HepG2 (cell line): Measurements from ENCODE around the gene AKNA. TPM values are rescaled to one million over a fixed set of nuclear protein-coding genes. Genes with fewer than 3 reads are reported as not detected.

Experiments used
- ATAC-seq: fragments of 200-7000 bp; cut with Tn5 transposase; 3 replicates; pipeline ENCODE4 v1.9.1; 2020; ENCODE audit warnings: mild to moderate bottlenecking, moderate library complexity
- BruUV-seq: library from RNA; stranded (reverse); fragments of 400-500 nt; replicated peaks from 2 replicates; lab custom pipeline; 2021; lab: Mats Ljungman, UMichigan
- CTCF ChIA-PET: fragments of 300-600 bp; formaldehyde crosslinking; extraction: SDS; loops from one replicate; lab custom pipeline; 2021; ENCODE audit warnings: low total read pairs, inconsistent platforms, low intra/inter-chr PET ratio; lab: Yijun Ruan, JAX
- POLR2A ChIA-PET: fragments of 350-600 bp; sonication (Branson Sonifier 250); formaldehyde crosslinking; loops from one replicate; lab custom pipeline; 2020; ENCODE audit warnings: antibody characterized with exemption, inconsistent platforms; lab: Yijun Ruan, JAX
- DNase-seq: peaks from one replicate; pipeline ENCODE4 v3.0.0-alpha.2; 2015; ENCODE audit warnings: low spot score
- FAIRE-seq: peaks from 3 replicates; lab custom pipeline; 2011; peaks lifted over from hg19 to GRCh38; lab: Jason Lieb, UNC
- H2AFZ ChIP-seq: one replicate; pipeline ENCODE4 v1.6.1; 2011; ENCODE audit warnings: low read length, inconsistent platforms
- H3K27ac ChIP-seq: fragments of 300-600 bp; 3 replicates; pipeline ENCODE4 v1.8.0; 2011; ENCODE audit warnings: mixed run types, mild to moderate bottlenecking, mixed read lengths, low read length, inconsistent platforms; ENCODE audit not compliant: insufficient read depth; ENCODE audit errors: extremely low read length
- H3K27me3 ChIP-seq, 2 experiments: fragments of 200-600 bp in 1 of 2; 2 replicates in 1 of 2; 3 replicates in 1 of 2; pipeline versions ENCODE4 v1.6.0 to v1.8.0; 2011; ENCODE audit warnings: low read length in 2 of 2, mild to moderate bottlenecking in 2 of 2, moderate library complexity in 2 of 2, inconsistent platforms in 1 of 2; ENCODE audit not compliant: insufficient read depth in 2 of 2, control insufficient read depth in 1 of 2
- H3K36me3 ChIP-seq, 2 experiments: fragments of 200-600 bp in 1 of 2; replicated peaks in 1 of 2; 2 replicates in 1 of 2; 3 replicates in 1 of 2; pipeline versions ENCODE4 v1.5.1 to v1.8.0; 2011; ENCODE audit warnings: low read length in 2 of 2, inconsistent platforms in 1 of 2; ENCODE audit not compliant: insufficient read depth in 2 of 2, control insufficient read depth in 1 of 2
- H3K4me1 ChIP-seq: 2 replicates; pipeline ENCODE4 v1.5.1; 2012; ENCODE audit warnings: low read length, inconsistent platforms; ENCODE audit not compliant: insufficient read depth
- H3K4me2 ChIP-seq: 2 replicates; pipeline ENCODE4 v1.6.0; 2011; ENCODE audit warnings: low read depth, low read length, inconsistent platforms
- H3K4me3 ChIP-seq, 3 experiments: fragments of 200-600 bp in 1 of 3; sonication (generic), shearing (Covaris generic) in 1 of 3; replicated peaks in 1 of 3; 2 replicates each; pipeline ENCODE4 v1.5.1; 2011 to 2016; ENCODE audit warnings: low read length in 3 of 3, inconsistent platforms in 2 of 3, low read depth in 2 of 3, mild to moderate bottlenecking in 2 of 3, control low read depth in 1 of 3, mixed read lengths in 1 of 3; ENCODE audit not compliant: insufficient read depth in 1 of 3
- H3K79me2 ChIP-seq: one replicate; pipeline ENCODE4 v1.6.1; 2011; ENCODE audit warnings: low read length, inconsistent platforms; ENCODE audit not compliant: insufficient read depth
- H3K9ac ChIP-seq: 2 replicates; pipeline ENCODE4 v1.6.0; 2011; ENCODE audit warnings: mild to moderate bottlenecking, low read depth, low read length, inconsistent platforms; ENCODE audit not compliant: insufficient read depth
- H3K9me3 ChIP-seq: 2 replicates; pipeline ENCODE4 v1.5.1; 2012; ENCODE audit warnings: mild to moderate bottlenecking, low read length
- H4K20me1 ChIP-seq: 2 replicates; pipeline ENCODE4 v1.6.0; 2011; ENCODE audit warnings: inconsistent platforms, mild to moderate bottlenecking, low read length, moderate library complexity; ENCODE audit not compliant: insufficient read depth
- BORCS8-MEF2B ChIP-seq: sonication (generic); formaldehyde crosslinking; IDR thresholded peaks from 2 replicates; pipeline ENCODE4 v1.8.0; 2022; ENCODE audit warnings: mild to moderate bottlenecking, missing genetic modification reagents
- CEBPG ChIP-seq: IDR thresholded peaks from 2 replicates; pipeline ENCODE4 v1.6.1; 2016
- CHCHD3 ChIP-seq: sonication (generic); formaldehyde crosslinking; IDR thresholded peaks from 2 replicates; pipeline ENCODE4 v1.8.0; 2022; ENCODE audit warnings: mild to moderate bottlenecking, missing genetic modification reagents, moderate library complexity
- MXD4 ChIP-seq: IDR thresholded peaks from 2 replicates; pipeline ENCODE4 v1.6.1; 2016; ENCODE audit warnings: mild to moderate bottlenecking, missing biosample characterization, missing genetic modification reagents
- PLRG1 ChIP-seq: fragments of 450-650 bp; conservative IDR thresholded peaks from 2 replicates; pipeline ENCODE4 v1.6.1; 2016
- PTBP1 ChIP-seq: fragments of 200-400 bp; formaldehyde crosslinking; IDR thresholded peaks from 2 replicates; pipeline ENCODE4 v1.6.1; 2018; ENCODE audit warnings: low read length, low read depth; ENCODE audit not compliant: poor library complexity, severe bottlenecking
- RBM39 ChIP-seq: fragments of 200-400 bp; formaldehyde crosslinking; IDR thresholded peaks from one replicate; pipeline ENCODE4 v1.6.1; 2018; ENCODE audit warnings: antibody characterized with exemption, mild to moderate bottlenecking, low read depth, low read length; ENCODE audit not compliant: poor library complexity, severe bottlenecking
- SIX4 ChIP-seq: sonication (generic); formaldehyde crosslinking; IDR thresholded peaks from 2 replicates; pipeline ENCODE4 v1.4.0; 2020; ENCODE audit warnings: missing genetic modification reagents
- SNAPC4 ChIP-seq: sonication (generic); formaldehyde crosslinking; IDR thresholded peaks from 2 replicates; pipeline ENCODE4 v1.4.0; 2020; ENCODE audit warnings: mild to moderate bottlenecking, missing genetic modification reagents
- TBX3 ChIP-seq: fragments of 450-650 bp; IDR thresholded peaks from 2 replicates; pipeline ENCODE4 v1.6.1; 2017; ENCODE audit warnings: antibody characterized with exemption, mild to moderate bottlenecking, inconsistent platforms, borderline replicate concordance
- XRCC5 ChIP-seq: fragments of 200-400 bp; formaldehyde crosslinking; optimal IDR thresholded peaks from 2 replicates; pipeline ENCODE3; 2017; ENCODE audit warnings: mild to moderate bottlenecking, low read length
- ZBTB7A ChIP-seq: sonication (generic); formaldehyde crosslinking; IDR thresholded peaks from 2 replicates; pipeline ENCODE4 v1.8.0; 2022; ENCODE audit warnings: mild to moderate bottlenecking, missing genetic modification reagents
- ZMYM2 ChIP-seq: sonication (generic); formaldehyde crosslinking; IDR thresholded peaks from 2 replicates; pipeline ENCODE4 v1.8.0; 2022; ENCODE audit warnings: mild to moderate bottlenecking, missing genetic modification reagents
- ZNF34 ChIP-seq: sonication (generic); formaldehyde crosslinking; IDR thresholded peaks from 2 replicates; pipeline ENCODE4 v1.4.0; 2020; ENCODE audit warnings: mild to moderate bottlenecking, missing genetic modification reagents, borderline replicate concordance
- ZNF431 ChIP-seq: sonication (generic); formaldehyde crosslinking; IDR thresholded peaks from 2 replicates; pipeline ENCODE4 v1.9.0; 2022; ENCODE audit warnings: missing genetic modification reagents, low read depth, mild to moderate bottlenecking, borderline replicate concordance
- ZNF616 ChIP-seq: sonication (generic); formaldehyde crosslinking; IDR thresholded peaks from 2 replicates; pipeline ENCODE4 v1.5.0; 2020; ENCODE audit warnings: low read depth, mild to moderate bottlenecking, missing genetic modification reagents
- ZNF644 ChIP-seq: IDR thresholded peaks from 2 replicates; pipeline ENCODE4 v1.6.1; 2016; ENCODE audit warnings: low read depth
- ZNF788 ChIP-seq: sonication (generic); formaldehyde crosslinking; IDR thresholded peaks from 2 replicates; pipeline ENCODE4 v1.5.0; 2020; ENCODE audit warnings: mild to moderate bottlenecking, missing genetic modification reagents, borderline replicate concordance
- WGBS: methylation state at CpG from one replicate; pipeline ENCODE4 v1.1.6; 2017; ENCODE audit warnings: low lambda C conversion rate; 5-methylcytosine and 5-hydroxymethylcytosine counted together
- in situ Hi-C: cut with HindIII; loops from 2 replicates; pipeline ENCODE4 v1.10.0; 2017; ENCODE audit warnings: low pct_unique_long_range_greater_than_20kb; ENCODE audit not compliant: extremely low pct_ligation_motif_present
- intact Hi-C: fragments of 100-400 bp; cut with micrococcal nuclease; formaldehyde crosslinking; loops from one replicate; pipeline ENCODE4 v1.10.0; 2022; ENCODE audit not compliant: unreplicated experiment
- polyA plus RNA-seq, 8 experiments: library from polyadenylated mRNA; depleted of rRNA in 3 of 8; stranded (reverse) in 7 of 8; unstranded in 1 of 8; fragments of >200 nt; fragmentation: Illumina TruSeq in 4 of 8; extraction: Trizol in 4 of 8; gene quantifications; 2 replicates each; pipeline versions ENCODE4 v1.2.1 to v1.2.3, GENCODE V29; 2011 to 2016; ENCODE audit warnings: low read depth in 4 of 8, missing spikeins in 1 of 8, mixed read lengths in 1 of 8; ENCODE audit not compliant: insufficient read depth in 1 of 8
- total RNA-seq, 5 experiments: library from RNA; depleted of rRNA; stranded (reverse); fragments of >200 nt; fragmentation: Illumina TruSeq; extraction: Trizol; gene quantifications; 2 replicates each; pipeline ENCODE4 v1.2.3, GENCODE V29; 2016; ENCODE audit warnings: low read depth in 1 of 5
- TF ChIP-seq, protein P1 (sequence below): IDR thresholded peaks from 2 replicates; pipeline ENCODE4 v1.6.1; 2012; ENCODE audit warnings: low read length, improper control_type of control experiment

AKNA gene
- total and polyA plus RNA-seq, 2 of the 13 experiments (the other 11 are each of a cell fraction or from before 2014, with no cell fraction given), result 3.0 to 3.1 TPM

DNA sequence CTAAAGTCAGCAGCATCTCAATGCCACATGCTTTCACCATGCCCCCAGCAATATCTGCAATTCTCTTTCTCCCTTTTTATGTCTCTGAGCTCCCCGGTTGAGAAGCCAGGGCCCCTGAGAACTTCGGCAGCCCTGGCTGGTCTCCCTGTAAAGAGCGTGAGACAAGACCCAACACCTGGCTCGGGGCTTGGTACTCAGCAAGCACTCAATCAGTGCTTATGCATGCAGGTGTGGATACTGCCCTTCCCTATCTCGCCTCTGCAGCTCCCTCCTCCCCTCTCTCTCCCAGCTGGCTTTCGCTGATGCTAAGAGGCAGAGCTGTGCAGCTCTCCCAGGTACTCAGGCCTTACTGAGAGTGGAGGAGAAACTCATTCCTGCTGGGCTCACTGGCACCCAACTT, 41.7 kb upstream of the AKNA start:
- BruUV-seq, result no TSS peak
- H3K4me2 ChIP-seq, result no peak overlapping the region
- FAIRE-seq (no peak), DNase-seq (no peak), ATAC-seq (no peak)
- WGBS, result 75% methylated on average over 6 of the region's 6 CpGs
- CTCF ChIA-PET, result no interaction called here
- no peaks in the 10 kb centered on the region for H3K9me3 ChIP-seq
- peaks cover 11% of the 10 kb centered on the region for H3K4me1 ChIP-seq
- no peaks in the 10 kb centered on the region for H3K27me3 ChIP-seq
- no peak overlapping the region for H2AFZ ChIP-seq
- in situ Hi-C loops, result loop anchor here (25.0 kb wide), 1 partner anchor 583 kb away; no protein-coding TSS in a partner anchor
- intact Hi-C loops, result no loop called here
- H3K9ac ChIP-seq, result no peak overlapping the region
- no peak overlapping the region for H3K27ac ChIP-seq
- H3K79me2 ChIP-seq, result no peaks in the 10 kb centered on the region
- TF ChIP-seq TBX3 (no peak), MXD4 (CRISPR knock-in tag) (no peak), ZNF788 (no peak), CHCHD3 (CRISPR knock-in tag) (no peak), CEBPG (no peak), PTBP1 (no peak), XRCC5 (no peak), RBM39 (no peak), ZBTB7A (CRISPR knock-in tag) (no peak), ZMYM2 (no peak), ZNF431 (CRISPR knock-in tag) (no peak), ZNF34 (CRISPR knock-in tag) (no peak), ZNF644 (CRISPR knock-in tag) (no peak), ZNF616 (no peak), PLRG1 (no peak), BORCS8-MEF2B (CRISPR knock-in tag) (no peak), SIX4 (CRISPR knock-in tag) (no peak), SNAPC4 (CRISPR knock-in tag) (no peak)
- TF ChIP-seq, protein P1, sequence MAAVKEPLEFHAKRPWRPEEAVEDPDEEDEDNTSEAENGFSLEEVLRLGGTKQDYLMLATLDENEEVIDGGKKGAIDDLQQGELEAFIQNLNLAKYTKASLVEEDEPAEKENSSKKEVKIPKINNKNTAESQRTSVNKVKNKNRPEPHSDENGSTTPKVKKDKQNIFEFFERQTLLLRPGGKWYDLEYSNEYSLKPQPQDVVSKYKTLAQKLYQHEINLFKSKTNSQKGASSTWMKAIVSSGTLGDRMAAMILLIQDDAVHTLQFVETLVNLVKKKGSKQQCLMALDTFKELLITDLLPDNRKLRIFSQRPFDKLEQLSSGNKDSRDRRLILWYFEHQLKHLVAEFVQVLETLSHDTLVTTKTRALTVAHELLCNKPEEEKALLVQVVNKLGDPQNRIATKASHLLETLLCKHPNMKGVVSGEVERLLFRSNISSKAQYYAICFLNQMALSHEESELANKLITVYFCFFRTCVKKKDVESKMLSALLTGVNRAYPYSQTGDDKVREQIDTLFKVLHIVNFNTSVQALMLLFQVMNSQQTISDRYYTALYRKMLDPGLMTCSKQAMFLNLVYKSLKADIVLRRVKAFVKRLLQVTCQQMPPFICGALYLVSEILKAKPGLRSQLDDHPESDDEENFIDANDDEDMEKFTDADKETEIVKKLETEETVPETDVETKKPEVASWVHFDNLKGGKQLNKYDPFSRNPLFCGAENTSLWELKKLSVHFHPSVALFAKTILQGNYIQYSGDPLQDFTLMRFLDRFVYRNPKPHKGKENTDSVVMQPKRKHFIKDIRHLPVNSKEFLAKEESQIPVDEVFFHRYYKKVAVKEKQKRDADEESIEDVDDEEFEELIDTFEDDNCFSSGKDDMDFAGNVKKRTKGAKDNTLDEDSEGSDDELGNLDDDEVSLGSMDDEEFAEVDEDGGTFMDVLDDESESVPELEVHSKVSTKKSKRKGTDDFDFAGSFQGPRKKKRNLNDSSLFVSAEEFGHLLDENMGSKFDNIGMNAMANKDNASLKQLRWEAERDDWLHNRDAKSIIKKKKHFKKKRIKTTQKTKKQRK, result no peak
- H4K20me1 ChIP-seq, result no peaks in the 10 kb centered on the region
- POLR2A ChIA-PET, result no interaction called here
- no peak overlapping the region for H3K4me3 ChIP-seq
- no peaks in the 10 kb centered on the region for H3K36me3 ChIP-seq
